ENCODE results near the gene DNAH2.
A peak's percentile ranks its signal among the peaks of the same experiment; 100 is the strongest.

The DNAH2 gene

GRCh38 chr17:7839876-7840261 lies 122.3 kb downstream of the DNAH2 start:
- no peak for DNase-seq (ENCODE audit: low spot score)

- DNase-seq (ENCODE audit: low spot score) = no peak
Observed at GRCh38 chr17:7840441-7840840, 122.9 kb downstream of the DNAH2 start.

GRCh38 chr17:7840875-7841274 lies 123.3 kb downstream of the DNAH2 start:
- no peak for DNase-seq (ENCODE audit: low spot score)

- peak; percentile 52 for DNase-seq (ENCODE audit: low spot score)
Observed at GRCh38 chr17:7841396-7841914, 123.9 kb downstream of the DNAH2 start.

- DNase-seq (ENCODE audit: low spot score) = peak; percentile 81
Observed at GRCh38 chr17:7841915-7842379, 124.4 kb downstream of the DNAH2 start.

GRCh38 chr17:7842380-7843256 lies 125.1 kb downstream of the DNAH2 start:
- DNase-seq (ENCODE audit: low spot score) = peak; percentile 42

- no peak for DNase-seq (ENCODE audit: low spot score)
Observed at GRCh38 chr17:7843257-7843535, 125.7 kb downstream of the DNAH2 start.

GRCh38 chr17:7843536-7844291 lies 126.2 kb downstream of the DNAH2 start:
- peak; percentile 67 for DNase-seq (ENCODE audit: low spot score)

GRCh38 chr17:7844292-7845154 lies 127.0 kb downstream of the DNAH2 start:
- DNase-seq (ENCODE audit: low spot score) = peak; percentile 81

GRCh38 chr17:7845359-7846062 lies 128.0 kb downstream of the DNAH2 start:
- DNase-seq (ENCODE audit: low spot score) = no peak

GRCh38 chr17:7846063-7846735 lies 128.7 kb downstream of the DNAH2 start:
- DNase-seq (ENCODE audit: low spot score) = no peak

- DNase-seq (ENCODE audit: low spot score) = no peak
Observed at GRCh38 chr17:7846765-7847661, 129.5 kb downstream of the DNAH2 start.

- DNase-seq (ENCODE audit: low spot score) = no peak
Observed at GRCh38 chr17:7848131-7848579, 130.6 kb downstream of the DNAH2 start.

GRCh38 chr17:7848739-7849129 lies 131.2 kb downstream of the DNAH2 start:
- DNase-seq (ENCODE audit: low spot score) = no peak

- no peak for DNase-seq (ENCODE audit: low spot score)
Observed at GRCh38 chr17:7849130-7849750, 131.7 kb downstream of the DNAH2 start.

- DNase-seq (ENCODE audit: low spot score) = no peak
Observed at GRCh38 chr17:7849751-7850504, 132.4 kb downstream of the DNAH2 start.

- DNase-seq (ENCODE audit: low spot score) = no peak
Observed at GRCh38 chr17:7850701-7851437, 133.3 kb downstream of the DNAH2 start.
